HCT116 (cell line): ENCODE measurements around the gene ABCC11. TPM values are rescaled to one million over a fixed set of nuclear protein-coding genes. Genes with fewer than 3 reads are reported as not detected.

Experiments used
- ATAC-seq: fragments of 200-7000 bp; cut with Tn5 transposase; 2 replicates; pipeline ENCODE4 v1.9.1; 2020; ENCODE audit warnings: mild to moderate bottlenecking, moderate library complexity
- BruUV-seq: library from RNA; stranded (reverse); fragments of 400-500 nt; replicated peaks from 2 replicates; lab custom pipeline; 2021; lab: Mats Ljungman, UMichigan
- CTCF ChIA-PET: fragments of 300-600 bp; sonication (Branson Sonifier 250); formaldehyde crosslinking; loops from one replicate; lab custom pipeline; 2021; ENCODE audit warnings: antibody characterized with exemption; lab: Charles Lee
- POLR2A ChIA-PET: fragments of 300-600, 350-600 bp; sonication (Branson Sonifier 250); formaldehyde crosslinking; loops from one replicate; lab custom pipeline; 2021; ENCODE audit warnings: antibody characterized with exemption; lab: Charles Lee
- RAD21 ChIA-PET, 2 experiments: fragments of 300-600 bp; sonication (Branson Sonifier 250); formaldehyde crosslinking; loops; one replicate each; lab custom pipeline; 2023; ENCODE audit warnings: low total read pairs in 2 of 2; ENCODE audit not compliant: uncharacterized antibody in 2 of 2, unreplicated experiment in 2 of 2, low non-redundant PET in 1 of 2; lab: Charles Lee
- DNase-seq: peaks from one replicate; pipeline ENCODE4 v3.0.0-alpha.2; 2010; ENCODE audit warnings: low read depth, low spot score
- H2AFZ ChIP-seq: fragments of 200-600 bp; shearing (Covaris generic), sonication (generic); 2 replicates; pipeline ENCODE4 v1.6.1; 2017; ENCODE audit warnings: low read depth, mixed run types, mixed read lengths, antibody characterized with exemption, low read length; ENCODE audit not compliant: poor library complexity, severe bottlenecking
- H3K27ac ChIP-seq: 2 replicates; pipeline ENCODE4 v1.5.1; 2012; ENCODE audit warnings: low read depth, low read length
- H3K27me3 ChIP-seq: fragments of 200-600 bp; sonication (generic); 2 replicates; pipeline ENCODE4 v1.6.1; 2016; ENCODE audit warnings: mixed run types, low read length, mixed read lengths; ENCODE audit not compliant: insufficient read depth
- H3K36me3 ChIP-seq, 2 experiments: fragments of 200-500 bp in 1 of 2; fragments of 200-600 bp in 1 of 2; sonication (Bioruptor generic) in 1 of 2; sonication (generic) in 1 of 2; 2 replicates each; pipeline versions ENCODE4 v1.5.1 to v1.6.1; 2014 to 2016; ENCODE audit warnings: low read length in 2 of 2, inconsistent platforms in 1 of 2, mixed read lengths in 1 of 2, mixed run types in 1 of 2; ENCODE audit not compliant: insufficient read depth in 2 of 2, control insufficient read depth in 1 of 2
- H3K4me1 ChIP-seq, 2 experiments: fragments of 200-600 bp in 1 of 2; sonication (generic) in 1 of 2; 2 replicates each; pipeline versions ENCODE4 v1.5.1 to v1.6.1; 2012 to 2017; ENCODE audit warnings: low read length in 2 of 2, inconsistent platforms in 1 of 2, mild to moderate bottlenecking in 1 of 2, mixed read lengths in 1 of 2, mixed run types in 1 of 2, moderate library complexity in 1 of 2; ENCODE audit not compliant: insufficient read depth in 2 of 2, control insufficient read depth in 1 of 2
- H3K4me2 ChIP-seq: fragments of 200-600 bp; sonication (generic); 2 replicates; pipeline ENCODE4 v1.6.1; 2017; ENCODE audit warnings: mixed run types, low read length, mixed read lengths
- H3K4me3 ChIP-seq, 2 experiments: fragments of 200-600 bp in 1 of 2; sonication (generic) in 1 of 2; replicated peaks in 1 of 2; 2 replicates each; pipeline ENCODE4 v1.5.1; 2011 to 2016; ENCODE audit warnings: low read length in 2 of 2, control low read depth in 1 of 2, low read depth in 1 of 2, mild to moderate bottlenecking in 1 of 2, mixed read lengths in 1 of 2, mixed run types in 1 of 2
- H3K79me2 ChIP-seq: fragments of 200-600 bp; sonication (generic); 2 replicates; pipeline ENCODE4 v1.6.1; 2017; ENCODE audit warnings: mild to moderate bottlenecking, mixed run types, low read length, moderate library complexity, mixed read lengths; ENCODE audit not compliant: insufficient read depth
- H3K9ac ChIP-seq: fragments of 200-600 bp; sonication (generic); 2 replicates; pipeline ENCODE4 v1.6.1; 2016; ENCODE audit warnings: low read length, mixed read lengths
- H3K9me2 ChIP-seq: fragments of 200-600 bp; sonication (generic), shearing (Covaris generic); 2 replicates; pipeline ENCODE4 v1.6.1; 2017; ENCODE audit warnings: mixed run types, mild to moderate bottlenecking, moderate library complexity; ENCODE audit not compliant: insufficient read depth
- H3K9me3 ChIP-seq, 2 experiments: fragments of 200-500 bp in 1 of 2; fragments of 200-600 bp in 1 of 2; sonication (Bioruptor generic) in 1 of 2; sonication (generic) in 1 of 2; 2 replicates each; pipeline ENCODE4 v1.6.1; 2014 to 2017; ENCODE audit warnings: low read length in 2 of 2, mixed read lengths in 2 of 2, inconsistent platforms in 1 of 2, low read depth in 1 of 2, mild to moderate bottlenecking in 1 of 2, mixed run types in 1 of 2, moderate library complexity in 1 of 2; ENCODE audit not compliant: control insufficient read depth in 1 of 2, insufficient read depth in 1 of 2
- H4K20me1 ChIP-seq: fragments of 200-600 bp; sonication (generic), shearing (Covaris generic); 2 replicates; pipeline ENCODE4 v1.6.1; 2017; ENCODE audit warnings: mixed run types, mild to moderate bottlenecking, moderate library complexity; ENCODE audit not compliant: insufficient read depth
- CBX3 ChIP-seq: IDR thresholded peaks from 2 replicates; pipeline ENCODE4 v1.6.1; 2012; ENCODE audit warnings: low read depth
- CEBPB ChIP-seq: IDR thresholded peaks from 2 replicates; pipeline ENCODE4 v1.6.1; 2012; ENCODE audit warnings: low read depth
- CTCF ChIP-seq, 3 experiments: fragments of 200-600 bp in 1 of 3; sonication (generic) in 1 of 3; IDR thresholded peaks in 2 of 3; conservative IDR thresholded peaks in 1 of 3; 2 replicates each; pipeline ENCODE4 v1.5.1; 2012 to 2017; ENCODE audit warnings: low read depth in 2 of 3, low read length in 2 of 3, antibody characterized with exemption in 1 of 3, borderline replicate concordance in 1 of 3, control low read depth in 1 of 3, mild to moderate bottlenecking in 1 of 3, mixed read lengths in 1 of 3, mixed run types in 1 of 3, moderate library complexity in 1 of 3; ENCODE audit not compliant: insufficient read depth in 1 of 3
- EGR1 ChIP-seq: IDR thresholded peaks from 2 replicates; pipeline ENCODE4 v1.6.1; 2012; ENCODE audit warnings: low read depth
- EZH2phosphoT487 ChIP-seq: fragments of 200-600 bp; IDR thresholded peaks from 2 replicates; pipeline ENCODE4 v1.6.1; 2018; ENCODE audit warnings: antibody characterized with exemption, borderline replicate concordance
- FOSL1 ChIP-seq: IDR thresholded peaks from 2 replicates; pipeline ENCODE4 v1.6.1; 2012; ENCODE audit warnings: low read depth
- JUND ChIP-seq: IDR thresholded peaks from 2 replicates; pipeline ENCODE4 v1.6.1; 2012
- POLR2AphosphoS5 ChIP-seq: IDR thresholded peaks from 2 replicates; pipeline ENCODE4 v1.6.1; 2011; ENCODE audit warnings: mild to moderate bottlenecking, low read depth, low read length, moderate library complexity
- RAD21 ChIP-seq: IDR thresholded peaks from 2 replicates; pipeline ENCODE4 v1.6.1; 2012; ENCODE audit warnings: low read depth, mild to moderate bottlenecking
- SRF ChIP-seq: IDR thresholded peaks from 2 replicates; pipeline ENCODE4 v1.6.1; 2012; ENCODE audit warnings: low read depth
- TCF7L2 ChIP-seq: IDR thresholded peaks from 2 replicates; pipeline ENCODE4 v1.7.0; 2011; ENCODE audit warnings: borderline replicate concordance, inconsistent platforms; ENCODE audit not compliant: insufficient read depth, insufficient read length; ENCODE audit errors: extremely low read depth
- YY1 ChIP-seq: IDR thresholded peaks from 2 replicates; pipeline ENCODE4 v1.6.1; 2011; ENCODE audit warnings: low read length, low read depth, moderate library complexity, mild to moderate bottlenecking; ENCODE audit not compliant: insufficient replicate concordance; ENCODE audit errors: extremely low read depth
- ZBTB33 ChIP-seq: IDR thresholded peaks from 2 replicates; pipeline ENCODE4 v1.6.1; 2011; ENCODE audit warnings: mild to moderate bottlenecking, low read length, moderate library complexity; ENCODE audit not compliant: insufficient replicate concordance; ENCODE audit errors: extremely low read depth
- intact Hi-C: fragments of 100-400 bp; cut with micrococcal nuclease; formaldehyde crosslinking; loops from 2 replicates; pipeline ENCODE4 v1.10.0; 2022
- total RNA-seq: library from RNA; stranded (reverse); gene quantifications from one replicate; pipeline ENCODE4 v1.2.1, GENCODE V29; 2021; ENCODE audit not compliant: unreplicated experiment

The ABCC11 gene
- total RNA-seq, 1 experiment from 2014 or later, result 0.54 TPM

- intact Hi-C loops, result loop anchor here (1.0 to 5.0 kb wide), 3 partner anchors 294 to 390 kb away; no protein-coding TSS in a partner anchor
- no TSS peak for BruUV-seq
- Histone ChIP-seq H3K27ac (no peak overlapping the region), H3K79me2 (no peaks in the 10 kb centered on the region), H4K20me1 (no peaks in the 10 kb centered on the region), H3K9me2 (no peaks in the 10 kb centered on the region), H3K4me3 (no peak overlapping the region), H3K4me1 (no peaks in the 10 kb centered on the region), H3K4me2 (no peak overlapping the region), H3K36me3 (no peaks in the 10 kb centered on the region), H3K27me3 (no peaks in the 10 kb centered on the region), H3K9me3 (no peaks in the 10 kb centered on the region), H2AFZ (no peak overlapping the region), H3K9ac (no peak overlapping the region)
- CTCF ChIA-PET, result interaction anchor here (0.8 to 1.4 kb wide), 7 partner anchors 9 to 1257 kb away, joined by 3 to 16 read pairs (median 4); partner anchors contain the start of genes ABCC11 and LONP2
- RAD21 ChIA-PET, result interaction anchor here (0.7 to 1.4 kb wide), 3 partner anchors 294 to 1845 kb away, joined by 3 to 6 read pairs (median 3); no protein-coding TSS in a partner anchor
- ATAC-seq (peak; percentile 96), DNase-seq (peak; percentile 35)
- POLR2A ChIA-PET, result no interaction called here
- TF ChIP-seq JUND (no peak), EZH2phosphoT487 (no peak), CTCF (IDR thresholded peaks at IDR 0.05 in 2 of 3, conservative IDR thresholded peaks at IDR 0.05 in 1 of 3; ENCODE audit: borderline replicate concordance in 1 of 3, insufficient read depth in 1 of 3, low read depth in 2 of 3, low read length in 2 of 3) (peak; percentile 56 to 72 (median 61); a peak in 5 of 6 replicates), SRF (no peak), RAD21 (peak; percentile 72)
Observed at GRCh38 chr16:48231727-48232492, 15.4 kb downstream of the ABCC11 start.

- H3K27me3 ChIP-seq, result no peaks in the 10 kb centered on the region
- no peak overlapping the region for H3K27ac ChIP-seq
- no peak overlapping the region for H2AFZ ChIP-seq
- no peaks in the 10 kb centered on the region for H4K20me1 ChIP-seq
- H3K9me2 ChIP-seq, result no peaks in the 10 kb centered on the region
- ChIA-PET RAD21 (no interaction called here), CTCF (no interaction called here), POLR2A (no interaction called here)
- no peaks in the 10 kb centered on the region for H3K4me1 ChIP-seq
- no TSS peak for BruUV-seq
- H3K9ac ChIP-seq, result no peak overlapping the region
- intact Hi-C loops, result no loop called here
- ATAC-seq (no peak), DNase-seq (no peak)
- H3K36me3 ChIP-seq, result no peaks in the 10 kb centered on the region
- no peak overlapping the region for H3K4me2 ChIP-seq
- no peaks in the 10 kb centered on the region for H3K9me3 ChIP-seq
- H3K79me2 ChIP-seq, result no peaks in the 10 kb centered on the region
- H3K4me3 ChIP-seq, result no peak overlapping the region
- TF ChIP-seq ZBTB33 (no peak), RAD21 (no peak), FOSL1 (no peak), CEBPB (no peak), EGR1 (no peak), CBX3 (no peak), TCF7L2 (no peak), YY1 (no peak), POLR2AphosphoS5 (no peak)
Observed at GRCh38 chr16:48225456-48225855, 21.9 kb downstream of the ABCC11 start.
